IMR-90 (cell line): Measurements from ENCODE around the gene RNF223. TPM values are rescaled to one million over a fixed set of nuclear protein-coding genes. Genes with fewer than 3 reads are reported as not detected.

Experiments used
- ATAC-seq: fragments of 200-7000 bp; cut with Tn5 transposase; 2 replicates; pipeline ENCODE4 v1.9.1; 2020; ENCODE audit warnings: low read depth, mild to moderate bottlenecking, moderate library complexity
- BruUV-seq: library from RNA; stranded (reverse); fragments of 400-500 nt; replicated peaks from 2 replicates; lab custom pipeline; 2021; lab: Mats Ljungman, UMichigan
- CTCF ChIA-PET: fragments of 300-600 bp; formaldehyde crosslinking; extraction: SDS; loops from one replicate; lab custom pipeline; 2021; ENCODE audit warnings: antibody characterized with exemption; lab: Yijun Ruan, JAX
- POLR2A ChIA-PET: fragments of 300-600 bp; sonication (Branson Sonifier 250); formaldehyde crosslinking; loops from one replicate; lab custom pipeline; 2022; ENCODE audit warnings: antibody characterized with exemption; ENCODE audit not compliant: unreplicated experiment; lab: Charles Lee
- DNase-seq: peaks from one replicate; pipeline ENCODE4 v3.0.0; 2013
- H2AFZ ChIP-seq: replicated peaks from 2 replicates; pipeline ENCODE3; 2013; ENCODE audit warnings: low read length, mild to moderate bottlenecking; ENCODE audit not compliant: poor library complexity
- H2AK5ac ChIP-seq: 2 replicates; pipeline ENCODE4 v1.6.1; 2013; ENCODE audit warnings: low read depth, low read length, inconsistent platforms
- H2AK9ac ChIP-seq: replicated peaks from 2 replicates; pipeline ENCODE3; 2013; ENCODE audit warnings: mild to moderate bottlenecking, low read depth, low read length, moderate library complexity; ENCODE audit not compliant: poor library complexity
- H2BK120ac ChIP-seq: 2 replicates; pipeline ENCODE4 v1.6.1; 2013; ENCODE audit warnings: low read depth, low read length, inconsistent platforms
- H2BK15ac ChIP-seq: 3 replicates; pipeline ENCODE4 v1.6.1; 2013; ENCODE audit warnings: low read depth, low read length, inconsistent platforms
- H2BK20ac ChIP-seq: 2 replicates; pipeline ENCODE4 v1.6.1; 2013; ENCODE audit warnings: low read depth, mild to moderate bottlenecking, inconsistent platforms, low read length, moderate library complexity
- H2BK5ac ChIP-seq: 2 replicates; pipeline ENCODE4 v1.6.1; 2013; ENCODE audit warnings: mild to moderate bottlenecking, low read depth, low read length, inconsistent platforms; ENCODE audit not compliant: poor library complexity, severe bottlenecking
- H3K14ac ChIP-seq: replicated peaks from 2 replicates; pipeline ENCODE4 v1.6.1; 2013; ENCODE audit warnings: low read depth, low read length, inconsistent platforms
- H3K18ac ChIP-seq: 2 replicates; pipeline ENCODE4 v1.6.1; 2013; ENCODE audit warnings: low read depth, low read length, control low read depth
- H3K23ac ChIP-seq: 2 replicates; pipeline ENCODE4 v1.6.1; 2013; ENCODE audit warnings: low read depth, low read length, inconsistent platforms
- H3K27ac ChIP-seq: 2 replicates; pipeline ENCODE4 v1.5.1; 2013; ENCODE audit warnings: mild to moderate bottlenecking, control low read depth, low read length; ENCODE audit not compliant: insufficient read depth
- H3K27me3 ChIP-seq: 2 replicates; pipeline ENCODE4 v1.6.1; 2013; ENCODE audit warnings: low read length; ENCODE audit not compliant: control insufficient read depth, insufficient read depth
- H3K36me3 ChIP-seq: 2 replicates; pipeline ENCODE4 v1.6.1; 2013; ENCODE audit warnings: low read length, mixed read lengths; ENCODE audit not compliant: control insufficient read depth, insufficient read depth
- H3K4ac ChIP-seq: 2 replicates; pipeline ENCODE4 v1.6.1; 2013; ENCODE audit warnings: low read depth, low read length, inconsistent platforms
- H3K4me1 ChIP-seq: 2 replicates; pipeline ENCODE4 v1.6.1; 2013; ENCODE audit warnings: low read length, mixed read lengths; ENCODE audit not compliant: control insufficient read depth, insufficient read depth
- H3K4me2 ChIP-seq: 2 replicates; pipeline ENCODE4 v1.6.1; 2013; ENCODE audit warnings: low read depth, mild to moderate bottlenecking, control low read depth, low read length, moderate library complexity
- H3K4me3 ChIP-seq: 2 replicates; pipeline ENCODE4 v1.5.1; 2013; ENCODE audit warnings: low read depth, mild to moderate bottlenecking, control low read depth, low read length, moderate library complexity; ENCODE audit not compliant: insufficient read depth
- H3K56ac ChIP-seq: 2 replicates; pipeline ENCODE4 v1.6.1; 2013; ENCODE audit warnings: low read length, inconsistent platforms; ENCODE audit not compliant: insufficient read depth; ENCODE audit errors: extremely low read depth
- H3K79me1 ChIP-seq, 2 experiments: 2 replicates each; pipeline ENCODE4 v1.6.1; 2013; ENCODE audit warnings: low read length in 2 of 2, inconsistent platforms in 1 of 2, low read depth in 1 of 2
- H3K9ac ChIP-seq: 2 replicates; pipeline ENCODE4 v1.6.1; 2013; ENCODE audit warnings: low read depth, low read length, control low read depth
- H3K9me1 ChIP-seq: 2 replicates; pipeline ENCODE4 v1.6.1; 2013; ENCODE audit warnings: low read length, inconsistent platforms; ENCODE audit not compliant: insufficient read depth
- H3K9me3 ChIP-seq: 2 replicates; pipeline ENCODE4 v1.6.1; 2013; ENCODE audit warnings: low read length; ENCODE audit not compliant: control insufficient read depth, insufficient read depth
- H4K20me1 ChIP-seq: 2 replicates; pipeline ENCODE4 v1.6.1; 2013; ENCODE audit warnings: low read length, inconsistent platforms; ENCODE audit not compliant: insufficient read depth
- H4K5ac ChIP-seq: 2 replicates; pipeline ENCODE4 v1.6.1; 2013; ENCODE audit warnings: mild to moderate bottlenecking, low read depth, low read length, control low read depth
- H4K8ac ChIP-seq, 2 experiments: 2 replicates each; pipeline ENCODE4 v1.6.1; 2013; ENCODE audit warnings: low read depth in 2 of 2, low read length in 2 of 2, control low read depth in 1 of 2, inconsistent platforms in 1 of 2
- H4K91ac ChIP-seq: 2 replicates; pipeline ENCODE4 v1.6.1; 2013; ENCODE audit warnings: low read depth, low read length, inconsistent platforms; ENCODE audit not compliant: insufficient read depth
- MAFK ChIP-seq: IDR thresholded peaks from 2 replicates; pipeline ENCODE4 v1.6.1; 2012; ENCODE audit warnings: low read depth, low read length, improper control_type of control experiment
- NFE2L2 ChIP-seq: fragments of 150-350 bp; IDR thresholded peaks from 2 replicates; pipeline ENCODE4 v1.6.1; 2016; ENCODE audit warnings: low read depth, mild to moderate bottlenecking, low read length
- POLR2A ChIP-seq: IDR thresholded peaks from 2 replicates; pipeline ENCODE4 v1.6.1; 2012; ENCODE audit warnings: mild to moderate bottlenecking, low read depth, low read length
- RAD21 ChIP-seq: IDR thresholded peaks from 2 replicates; pipeline ENCODE4 v1.6.1; 2012; ENCODE audit warnings: low read length, improper control_type of control experiment
- RCOR1 ChIP-seq: IDR thresholded peaks from 2 replicates; pipeline ENCODE4 v1.6.1; 2012; ENCODE audit warnings: mild to moderate bottlenecking, low read length, improper control_type of control experiment; ENCODE audit not compliant: insufficient replicate concordance
- WGBS, 2 experiments: methylation state at CpG; one replicate each; pipeline versions ENCODE4 v1.1.5 to v1.1.7; 2013; ENCODE audit warnings: missing lambda C conversion rate in 2 of 2; ENCODE audit not compliant: insufficient read length in 1 of 2; ENCODE audit errors: extremely low coverage in 2 of 2; 5-methylcytosine and 5-hydroxymethylcytosine counted together
- dilution Hi-C: fragments of 300-500 bp; cut with HindIII; formaldehyde crosslinking; loops from one replicate; pipeline ENCODE4 v1.14.3; 2018; ENCODE audit warnings: low sequenced_read_pairs; ENCODE audit not compliant: unreplicated experiment
- in situ Hi-C: fragments of 300-500 bp; cut with MboI; formaldehyde crosslinking; loops from 3 replicates; pipeline ENCODE4 v1.14.3; 2019; ENCODE audit warnings: low sequenced_read_pairs, inconsistent platforms, mixed read lengths
- intact Hi-C: fragments of 100-400 bp; cut with micrococcal nuclease; formaldehyde crosslinking; loops from 2 replicates; pipeline ENCODE4 v1.10.0; 2022
- polyA plus RNA-seq, 3 experiments: library from polyadenylated mRNA; depleted of rRNA; stranded (reverse); fragments of >200 nt; gene quantifications; 2 replicates each; pipeline ENCODE4 v1.2.3, GENCODE V29; 2012; ENCODE audit warnings: low replicate concordance in 1 of 3
- total RNA-seq: library from RNA; depleted of rRNA; stranded (reverse); fragments of >200 nt; gene quantifications from 2 replicates; pipeline ENCODE4 v1.2.3, GENCODE V29; 2012
- TF ChIP-seq, protein P1 (sequence below): conservative IDR thresholded peaks from 2 replicates; pipeline ENCODE4 v1.5.1; 2012; ENCODE audit warnings: mild to moderate bottlenecking, low read depth, low read length, improper control_type of control experiment
- TF ChIP-seq, protein P2 (sequence below): fragments of 150-350 bp; IDR thresholded peaks from 2 replicates; pipeline ENCODE4 v1.6.1; 2016; ENCODE audit warnings: low read depth, mild to moderate bottlenecking, low read length, moderate library complexity, borderline replicate concordance

The RNF223 gene
- total and polyA plus RNA-seq, 2 of the 4 experiments (the other 2 are of a cell fraction) = not detected

DNA sequence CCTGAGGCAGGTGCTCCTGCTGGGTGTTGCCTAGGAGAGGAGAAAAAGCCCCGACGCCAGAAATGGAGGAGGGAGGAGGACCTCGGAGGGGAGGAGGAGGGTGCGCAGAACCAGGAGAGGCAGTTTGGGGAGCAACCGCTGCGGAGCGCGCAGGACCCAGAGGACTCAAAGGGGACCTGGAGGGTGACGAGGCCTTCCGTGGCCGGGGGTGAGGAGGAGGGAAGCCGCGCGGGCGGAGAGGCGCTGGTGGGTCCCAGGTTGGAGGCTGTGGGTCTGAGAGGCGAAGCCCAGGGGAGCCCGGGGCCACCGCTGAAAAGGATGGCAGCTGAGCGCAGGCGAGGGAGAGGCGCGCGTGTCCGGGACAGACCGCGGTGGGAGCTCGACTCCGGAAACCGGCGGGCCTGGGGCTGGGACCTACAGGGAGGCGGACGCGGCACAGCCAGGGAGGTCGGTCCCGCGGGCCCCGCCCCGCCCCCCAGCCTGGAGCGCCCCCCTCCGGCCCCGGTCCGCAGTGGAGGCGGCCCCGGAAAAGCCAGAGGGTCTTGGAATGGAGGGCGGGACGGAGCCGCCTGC lies 15.1 kb downstream of the RNF223 start:
- no TSS peak for BruUV-seq
- Histone ChIP-seq H3K27me3 (peaks cover 4% of the 10 kb centered on the region; the same call in 1 of the 2 replicates), H3K4me1 (peaks cover 8% of the 10 kb centered on the region), H3K14ac (no peak overlapping the region), H3K36me3 (peaks cover 15% of the 10 kb centered on the region), H4K8ac (peak overlapping the region in 1 of 2 experiments; percentile 30; a peak in 1 of 4 replicates), H3K23ac (no peak overlapping the region; the same call in 1 of the 2 replicates), H4K91ac (no peak overlapping the region), H2BK5ac (no peak overlapping the region), H3K4me2 (peak overlapping the region; percentile 63), H4K5ac (no peak overlapping the region), H2AK9ac (peak overlapping the region; percentile 67), H3K9ac (0 out of 2 replicates have a peak overlapping the region, but pooled peaks have one; percentile 22), H3K27ac (no peak overlapping the region; the same call in 1 of the 2 replicates), H4K20me1 (peaks cover 6% of the 10 kb centered on the region), H3K9me3 (no peaks in the 10 kb centered on the region), H2BK15ac (no peak overlapping the region), H3K4ac (peak overlapping the region; percentile 2; the same call in 1 of the 2 replicates), H3K56ac (no peak overlapping the region), H3K18ac (no peak overlapping the region), H2AFZ (peak overlapping the region; percentile 94), H3K9me1 (0 out of 2 replicates have a peak, but pooled peaks cover 4% of the 10 kb centered on the region), H3K4me3 (peak overlapping the region; percentile 83), H2BK20ac (no peak overlapping the region), H2AK5ac (no peak overlapping the region), H3K79me1 (0 out of 4 replicates have a peak, but pooled peaks cover 0 to 4% of the 10 kb centered on the region in 2 experiments), H2BK120ac (no peak overlapping the region)
- dilution Hi-C loops = no loop called here
- in situ Hi-C loops = no loop called here
- WGBS, 2 experiments = 0% methylated on average over 22 of the region's 48 CpGs; no CpG with 5 or more reads in 1 of the 2 experiments
- ATAC-seq (peak; percentile 73), DNase-seq (no peak)
- POLR2A ChIA-PET = interaction anchor here (0.6 kb wide), 1 partner anchor 154 kb away, joined by 3 read pairs; no protein-coding TSS in a partner anchor
- intact Hi-C loops = loop anchor here (5.0 kb wide), 1 partner anchor 57 kb away; the partner anchor contains the start of gene HES4
- TF ChIP-seq RCOR1 (no peak), RAD21 (no peak), NFE2L2 (no peak), POLR2A (no peak), MAFK (no peak)
- TF ChIP-seq, protein P1, sequence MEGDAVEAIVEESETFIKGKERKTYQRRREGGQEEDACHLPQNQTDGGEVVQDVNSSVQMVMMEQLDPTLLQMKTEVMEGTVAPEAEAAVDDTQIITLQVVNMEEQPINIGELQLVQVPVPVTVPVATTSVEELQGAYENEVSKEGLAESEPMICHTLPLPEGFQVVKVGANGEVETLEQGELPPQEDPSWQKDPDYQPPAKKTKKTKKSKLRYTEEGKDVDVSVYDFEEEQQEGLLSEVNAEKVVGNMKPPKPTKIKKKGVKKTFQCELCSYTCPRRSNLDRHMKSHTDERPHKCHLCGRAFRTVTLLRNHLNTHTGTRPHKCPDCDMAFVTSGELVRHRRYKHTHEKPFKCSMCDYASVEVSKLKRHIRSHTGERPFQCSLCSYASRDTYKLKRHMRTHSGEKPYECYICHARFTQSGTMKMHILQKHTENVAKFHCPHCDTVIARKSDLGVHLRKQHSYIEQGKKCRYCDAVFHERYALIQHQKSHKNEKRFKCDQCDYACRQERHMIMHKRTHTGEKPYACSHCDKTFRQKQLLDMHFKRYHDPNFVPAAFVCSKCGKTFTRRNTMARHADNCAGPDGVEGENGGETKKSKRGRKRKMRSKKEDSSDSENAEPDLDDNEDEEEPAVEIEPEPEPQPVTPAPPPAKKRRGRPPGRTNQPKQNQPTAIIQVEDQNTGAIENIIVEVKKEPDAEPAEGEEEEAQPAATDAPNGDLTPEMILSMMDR = 0 out of 2 replicates have a peak, but pooled peaks have one; percentile 27
- TF ChIP-seq, protein P2, sequence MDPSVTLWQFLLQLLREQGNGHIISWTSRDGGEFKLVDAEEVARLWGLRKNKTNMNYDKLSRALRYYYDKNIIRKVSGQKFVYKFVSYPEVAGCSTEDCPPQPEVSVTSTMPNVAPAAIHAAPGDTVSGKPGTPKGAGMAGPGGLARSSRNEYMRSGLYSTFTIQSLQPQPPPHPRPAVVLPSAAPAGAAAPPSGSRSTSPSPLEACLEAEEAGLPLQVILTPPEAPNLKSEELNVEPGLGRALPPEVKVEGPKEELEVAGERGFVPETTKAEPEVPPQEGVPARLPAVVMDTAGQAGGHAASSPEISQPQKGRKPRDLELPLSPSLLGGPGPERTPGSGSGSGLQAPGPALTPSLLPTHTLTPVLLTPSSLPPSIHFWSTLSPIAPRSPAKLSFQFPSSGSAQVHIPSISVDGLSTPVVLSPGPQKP = no peak
- CTCF ChIA-PET = interaction anchor here (0.9 to 1.4 kb wide), 2 partner anchors 20 to 74 kb away, joined by 3 read pairs; no protein-coding TSS in a partner anchor
